Measurements from ENCODE around the gene MMEL1.

The MMEL1 gene

DNA sequence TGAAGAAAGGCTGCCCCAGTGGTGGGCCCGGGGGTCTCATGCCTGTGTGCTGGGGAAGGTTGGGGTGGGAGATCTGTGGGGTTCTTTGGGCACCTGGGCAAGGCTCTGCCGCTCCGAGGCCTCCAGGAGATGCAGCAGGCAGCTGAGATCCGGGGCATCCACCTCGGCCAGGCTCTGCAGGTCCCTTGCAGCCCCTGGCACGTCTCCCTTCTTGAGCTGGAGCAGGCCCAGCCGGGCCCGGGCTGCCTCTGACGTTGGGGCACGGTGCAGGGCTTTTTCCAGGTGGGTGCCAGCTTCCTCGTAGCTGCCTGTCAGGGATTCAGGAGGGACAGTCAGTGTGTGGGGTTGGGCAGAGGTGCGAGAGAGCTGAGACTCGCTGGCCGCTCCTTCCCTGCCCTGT is 11.4 kb upstream of the MMEL1 start:
- TF ChIP-seq, protein P1, sequence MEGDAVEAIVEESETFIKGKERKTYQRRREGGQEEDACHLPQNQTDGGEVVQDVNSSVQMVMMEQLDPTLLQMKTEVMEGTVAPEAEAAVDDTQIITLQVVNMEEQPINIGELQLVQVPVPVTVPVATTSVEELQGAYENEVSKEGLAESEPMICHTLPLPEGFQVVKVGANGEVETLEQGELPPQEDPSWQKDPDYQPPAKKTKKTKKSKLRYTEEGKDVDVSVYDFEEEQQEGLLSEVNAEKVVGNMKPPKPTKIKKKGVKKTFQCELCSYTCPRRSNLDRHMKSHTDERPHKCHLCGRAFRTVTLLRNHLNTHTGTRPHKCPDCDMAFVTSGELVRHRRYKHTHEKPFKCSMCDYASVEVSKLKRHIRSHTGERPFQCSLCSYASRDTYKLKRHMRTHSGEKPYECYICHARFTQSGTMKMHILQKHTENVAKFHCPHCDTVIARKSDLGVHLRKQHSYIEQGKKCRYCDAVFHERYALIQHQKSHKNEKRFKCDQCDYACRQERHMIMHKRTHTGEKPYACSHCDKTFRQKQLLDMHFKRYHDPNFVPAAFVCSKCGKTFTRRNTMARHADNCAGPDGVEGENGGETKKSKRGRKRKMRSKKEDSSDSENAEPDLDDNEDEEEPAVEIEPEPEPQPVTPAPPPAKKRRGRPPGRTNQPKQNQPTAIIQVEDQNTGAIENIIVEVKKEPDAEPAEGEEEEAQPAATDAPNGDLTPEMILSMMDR (IDR thresholded peaks at IDR 0.05), result no peak

DNA sequence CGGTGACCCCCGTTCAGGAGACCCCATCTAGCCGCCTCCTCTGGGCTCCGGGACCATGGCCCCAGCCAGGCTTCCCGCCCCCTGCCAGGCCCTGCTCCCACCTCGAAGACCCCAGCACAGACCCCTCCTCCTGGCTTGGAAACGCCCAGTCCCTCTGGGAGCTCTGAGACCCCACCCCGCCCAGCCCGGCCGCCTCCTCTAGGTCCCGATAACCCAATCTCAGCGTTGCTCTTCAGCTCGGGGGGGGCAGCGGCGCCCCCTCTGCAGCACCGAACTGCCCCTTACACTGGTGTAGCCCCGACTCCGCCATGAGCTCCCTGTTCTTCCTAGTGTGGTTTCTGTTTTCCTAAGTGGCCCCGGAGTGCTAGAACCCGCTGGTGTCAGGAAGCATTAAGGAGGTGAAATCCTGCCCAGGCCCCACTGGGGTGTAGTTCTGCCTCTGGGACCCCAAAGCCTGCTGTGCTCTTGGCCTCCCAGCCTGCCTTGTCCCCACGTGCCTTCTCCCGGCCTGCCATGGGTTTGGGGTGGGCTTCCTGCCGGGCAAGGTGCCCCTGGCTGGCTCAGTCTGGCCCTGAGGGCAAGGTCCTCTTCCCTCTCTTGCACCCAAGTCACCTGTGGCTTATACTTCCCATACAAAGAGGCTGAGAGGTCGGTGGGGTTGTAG is 10.7 kb upstream of the MMEL1 start:
- TF ChIP-seq, protein P1 (IDR thresholded peaks at IDR 0.05), result no peak

DNA sequence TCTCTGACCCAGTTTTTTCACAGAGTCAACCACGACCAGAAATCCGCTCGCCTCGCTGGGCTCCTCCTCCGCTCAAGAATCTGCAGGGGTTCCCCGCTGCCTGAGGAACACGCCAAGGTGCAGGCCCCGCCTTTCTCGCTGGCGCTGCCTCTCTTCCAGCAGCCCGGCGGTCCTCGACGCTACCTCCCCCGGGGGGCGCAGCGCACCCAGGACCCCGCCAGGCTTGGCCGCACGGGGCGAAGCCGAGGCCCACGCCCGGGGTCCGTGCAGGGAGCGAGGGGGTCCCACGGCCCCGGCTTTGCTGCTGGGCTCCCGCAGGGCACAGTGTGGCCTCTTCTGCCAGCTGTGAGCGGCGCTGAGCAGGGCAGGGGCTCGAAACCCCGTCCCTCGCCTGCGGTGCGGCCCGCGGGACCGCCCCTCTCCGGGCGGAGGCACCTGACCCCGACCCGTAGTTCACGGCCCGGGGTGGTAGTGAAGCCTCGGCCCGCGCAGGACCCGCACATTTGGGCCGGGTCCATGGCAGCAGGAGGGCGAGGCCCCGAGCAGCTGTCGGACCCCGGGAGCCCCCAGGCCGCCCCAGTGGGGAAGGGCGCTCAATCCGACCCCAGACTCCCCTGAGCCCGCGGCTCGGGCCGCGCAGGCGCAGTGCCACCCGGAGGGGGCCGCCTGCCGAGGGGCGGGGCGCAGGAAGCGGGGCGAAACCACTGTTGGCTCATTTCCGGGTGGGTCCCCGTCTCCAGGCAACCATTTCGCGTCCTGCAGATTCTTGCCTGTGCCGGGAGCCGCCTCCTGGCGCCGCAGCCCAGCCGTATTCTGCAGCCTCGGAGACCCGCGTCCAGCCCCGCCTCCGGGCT is 10.0 kb upstream of the MMEL1 start:
- TF ChIP-seq, protein P1 (IDR thresholded peaks at IDR 0.05), result no peak

DNA sequence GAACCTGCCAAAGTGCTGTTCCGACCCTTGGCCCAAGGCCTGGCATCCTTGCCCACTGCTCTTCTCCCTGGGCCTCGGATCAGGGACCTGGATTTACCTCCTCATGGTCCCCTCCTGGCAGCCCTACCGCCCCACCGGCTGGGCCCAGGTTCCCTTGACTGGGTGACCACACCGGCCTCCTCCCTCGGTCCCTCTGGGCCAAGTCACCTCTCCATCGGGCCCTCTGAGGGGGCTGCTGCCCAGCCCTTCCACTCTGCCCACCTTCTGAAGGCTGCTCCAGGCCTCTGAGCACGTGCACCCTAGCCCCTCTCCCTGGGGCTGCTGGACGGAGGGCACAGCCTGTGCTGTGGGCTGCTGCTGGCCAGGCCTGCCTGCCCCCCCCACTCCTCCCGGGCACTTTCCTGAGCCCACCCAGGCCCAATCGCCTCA is 9.3 kb upstream of the MMEL1 start:
- TF ChIP-seq, protein P1 (IDR thresholded peaks at IDR 0.05), result no peak

DNA sequence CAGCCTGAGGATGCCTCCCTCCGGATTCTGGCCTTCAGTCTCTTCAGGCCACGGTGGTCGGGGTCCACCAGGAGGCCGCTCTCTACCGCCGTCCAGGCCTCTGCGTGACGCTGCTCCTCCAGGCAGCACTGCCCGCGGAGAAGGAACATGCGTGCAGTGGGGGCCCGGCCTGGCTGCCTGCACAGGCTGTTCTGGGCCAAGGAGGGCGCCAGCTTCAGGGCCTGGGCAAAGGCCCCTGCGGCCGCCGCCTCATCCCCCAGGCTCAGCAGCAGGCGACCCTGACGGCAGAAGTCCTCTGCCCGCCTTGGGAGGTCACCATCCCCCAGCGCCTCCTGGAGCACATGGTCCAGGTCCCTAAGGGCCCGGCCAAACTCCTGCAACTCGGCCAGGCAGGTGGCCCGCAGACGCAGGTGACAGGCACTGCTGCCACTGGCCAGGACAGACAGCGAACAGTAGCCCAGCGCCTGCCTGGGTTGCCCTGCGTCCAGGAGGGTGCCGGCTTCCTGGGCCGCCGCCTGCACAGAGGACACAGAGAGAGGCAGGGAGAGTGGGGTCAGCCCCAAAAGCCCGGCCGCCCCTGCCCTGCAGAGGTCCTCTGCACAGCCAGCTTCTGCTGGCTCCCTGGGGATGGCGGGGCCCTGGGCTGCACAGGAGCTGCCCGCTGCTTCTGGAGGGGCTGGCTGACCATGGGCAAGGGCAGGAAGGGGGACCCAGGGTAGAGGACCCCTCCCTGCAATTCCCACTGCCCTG is 8.7 kb upstream of the MMEL1 start:
- TF ChIP-seq, protein P1 (IDR thresholded peaks at IDR 0.05), result no peak

DNA sequence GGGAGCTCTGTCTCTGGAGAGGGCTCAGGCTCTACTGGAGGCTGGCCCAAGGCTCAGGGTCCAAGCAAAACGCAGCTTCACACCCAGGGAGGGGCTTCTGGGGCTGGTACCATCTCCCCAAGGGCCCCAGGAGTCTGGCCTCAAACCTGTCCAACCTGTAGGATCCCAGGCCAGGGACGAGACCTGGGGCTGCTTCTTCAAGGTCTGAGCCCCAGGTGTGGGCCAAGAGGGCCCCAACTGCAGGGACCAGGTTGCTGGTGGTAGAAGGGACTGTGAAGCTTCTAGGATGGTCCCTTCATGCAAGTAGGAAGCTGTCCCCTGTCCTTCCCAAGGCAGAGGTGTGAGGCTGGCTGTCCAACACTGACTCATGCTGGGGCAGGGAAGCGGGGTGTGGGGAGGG is 7.8 kb upstream of the MMEL1 start:
- TF ChIP-seq, protein P1 (IDR thresholded peaks at IDR 0.05), result no peak
